ENCODE results near the gene SAPCD1. TPM values are rescaled to one million over a fixed set of nuclear protein-coding genes. Genes with fewer than 3 reads are reported as not detected.

SAPCD1 gene
- total RNA-seq, 1 donor from 2014 or later: 16.7 TPM

DNA sequence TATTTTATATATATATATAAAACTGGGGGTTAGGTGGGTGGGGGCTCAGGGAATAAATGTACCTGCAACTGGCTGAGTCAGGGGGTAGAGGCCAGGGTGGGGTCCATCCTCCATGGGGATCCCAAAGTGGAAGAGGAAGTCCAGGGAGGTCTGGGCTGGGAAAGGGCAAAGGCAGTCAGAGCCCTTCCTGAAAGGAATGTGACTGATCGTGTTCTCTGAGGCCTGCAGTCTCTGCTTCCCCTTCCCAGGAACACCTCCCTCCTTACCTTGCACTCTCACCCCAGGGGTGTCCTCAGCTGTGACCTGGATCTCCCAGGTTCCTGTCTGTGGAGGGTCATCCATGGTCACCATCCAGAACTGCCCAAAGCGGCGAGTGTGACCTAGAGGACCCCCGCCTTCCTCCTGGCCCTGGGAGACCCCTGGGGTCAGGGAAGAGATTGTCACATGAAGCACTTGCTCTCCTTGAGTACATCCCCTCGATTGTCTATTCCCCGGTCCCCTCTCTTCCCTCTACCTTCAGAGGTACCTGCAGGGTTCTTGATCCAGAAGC is 4.7 kb downstream of the SAPCD1 start:
- H3K4me1 Mint-ChIP-seq (ENCODE audit: low read depth): peaks cover 27% of the 10 kb centered on the region
- intact Hi-C loops (cut with micrococcal nuclease): no loop called here
- peaks cover 20% of the 10 kb centered on the region for H3K36me3 Mint-ChIP-seq (ENCODE audit: low read depth)
- H3K4me3 Mint-ChIP-seq: no peak overlapping the region
- no peak overlapping the region for H3K27ac Mint-ChIP-seq
- DNase-seq (ENCODE audit: low spot score): no peak
- H3K9me3 Mint-ChIP-seq: no peaks in the 10 kb centered on the region
- H3K27me3 Mint-ChIP-seq (ENCODE audit: insufficient read depth): no peaks in the 10 kb centered on the region

GRCh38 chr6:31768363-31769257 is 6.2 kb downstream of the SAPCD1 start:
- Mint-ChIP-seq H3K9me3 (no peaks in the 10 kb centered on the region), H3K4me1 (ENCODE audit: low read depth) (peaks cover 27% of the 10 kb centered on the region), H3K36me3 (ENCODE audit: low read depth) (peaks cover 15% of the 10 kb centered on the region), H3K27ac (no peak overlapping the region), H3K27me3 (ENCODE audit: insufficient read depth) (no peaks in the 10 kb centered on the region), H3K4me3 (no peak overlapping the region)
- DNase-seq (ENCODE audit: low spot score): no peak
- intact Hi-C loops (cut with micrococcal nuclease): loop anchor here (1.0 kb wide), 2 partner anchors 39 to 88 kb away; partner anchors contain the start of gene DDAH2

DNA sequence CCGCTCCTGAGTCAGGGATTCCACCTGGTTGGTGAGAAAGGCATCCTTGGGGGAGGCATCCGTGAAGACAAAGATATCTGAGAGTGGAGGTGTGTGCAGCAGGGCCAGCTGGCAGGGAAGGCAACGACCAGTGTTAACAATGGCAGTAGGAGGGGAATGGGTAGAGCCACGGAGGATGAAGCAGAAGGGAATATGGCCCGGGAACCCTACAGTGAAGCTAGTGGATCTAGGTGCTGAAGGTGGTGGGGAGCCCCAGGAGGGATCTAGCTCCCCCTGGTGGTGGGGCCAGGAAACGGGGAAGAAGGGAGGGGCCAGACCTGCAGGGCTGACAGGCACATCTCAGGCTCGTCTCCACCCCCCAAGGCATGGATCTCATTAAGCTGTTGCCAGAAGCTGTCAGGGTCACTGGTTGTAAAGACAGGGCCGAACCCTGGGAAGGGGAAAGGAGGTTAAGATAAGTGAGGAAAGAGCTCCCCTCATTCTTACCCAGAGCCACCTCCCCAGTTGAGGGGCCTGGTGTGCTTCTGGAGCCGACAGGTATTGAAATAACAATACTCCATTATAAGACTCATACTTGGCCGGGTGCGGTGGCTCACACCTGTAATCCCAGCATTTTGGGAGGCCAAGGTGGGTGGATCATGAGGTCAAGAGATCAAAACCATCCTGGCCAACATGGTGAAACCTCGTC is 7.4 kb downstream of the SAPCD1 start:
- Mint-ChIP-seq H3K36me3 (ENCODE audit: low read depth) (peaks cover 13% of the 10 kb centered on the region), H3K27me3 (ENCODE audit: insufficient read depth) (no peaks in the 10 kb centered on the region), H3K4me1 (ENCODE audit: low read depth) (peaks cover 27% of the 10 kb centered on the region), H3K27ac (peak overlapping the region; percentile 3), H3K4me3 (no peak overlapping the region), H3K9me3 (no peaks in the 10 kb centered on the region)
- intact Hi-C loops (cut with micrococcal nuclease): loop anchor here (1.0 kb wide), 2 partner anchors 41 to 90 kb away; partner anchors contain the start of gene DDAH2
- DNase-seq (ENCODE audit: low spot score): peak; percentile 79

- intact Hi-C loops (cut with micrococcal nuclease): no loop called here
- no peaks in the 10 kb centered on the region for H3K9me3 Mint-ChIP-seq
- H3K36me3 Mint-ChIP-seq (ENCODE audit: low read depth): peaks cover 16% of the 10 kb centered on the region
- H3K4me3 Mint-ChIP-seq: no peak overlapping the region
- DNase-seq (ENCODE audit: low spot score): no peak
- H3K4me1 Mint-ChIP-seq (ENCODE audit: low read depth): peaks cover 35% of the 10 kb centered on the region
- H3K27ac Mint-ChIP-seq: peak overlapping the region; percentile 76
- no peaks in the 10 kb centered on the region for H3K27me3 Mint-ChIP-seq (ENCODE audit: insufficient read depth)
These were observed 8.4 kb downstream of the SAPCD1 start for GRCh38 chr6:31770860-31771259.

DNA sequence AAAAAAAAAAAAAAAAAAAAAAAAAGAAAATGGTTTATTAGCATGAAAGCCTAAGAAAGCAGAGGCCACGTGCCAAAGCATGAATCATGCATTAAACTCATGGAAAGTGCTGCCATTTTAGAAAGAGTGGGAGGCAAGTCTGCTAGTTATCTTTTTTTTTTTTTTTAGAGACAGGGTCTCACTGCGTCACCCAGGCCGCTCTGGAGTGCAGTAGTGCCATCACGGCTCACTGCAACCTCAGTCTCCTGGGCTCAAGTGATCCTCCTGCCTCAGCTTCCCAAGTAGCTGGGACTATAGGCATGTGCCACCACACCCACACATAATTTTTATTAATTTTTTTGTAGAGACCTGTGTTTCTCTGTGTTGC is 9.5 kb downstream of the SAPCD1 start:
- Mint-ChIP-seq H3K4me3 (no peak overlapping the region), H3K36me3 (ENCODE audit: low read depth) (peaks cover 16% of the 10 kb centered on the region), H3K27me3 (ENCODE audit: insufficient read depth) (no peaks in the 10 kb centered on the region), H3K9me3 (no peaks in the 10 kb centered on the region), H3K4me1 (ENCODE audit: low read depth) (peaks cover 45% of the 10 kb centered on the region), H3K27ac (peak overlapping the region; percentile 52)
- DNase-seq (ENCODE audit: low spot score): no peak
- intact Hi-C loops (cut with micrococcal nuclease): no loop called here

DNA sequence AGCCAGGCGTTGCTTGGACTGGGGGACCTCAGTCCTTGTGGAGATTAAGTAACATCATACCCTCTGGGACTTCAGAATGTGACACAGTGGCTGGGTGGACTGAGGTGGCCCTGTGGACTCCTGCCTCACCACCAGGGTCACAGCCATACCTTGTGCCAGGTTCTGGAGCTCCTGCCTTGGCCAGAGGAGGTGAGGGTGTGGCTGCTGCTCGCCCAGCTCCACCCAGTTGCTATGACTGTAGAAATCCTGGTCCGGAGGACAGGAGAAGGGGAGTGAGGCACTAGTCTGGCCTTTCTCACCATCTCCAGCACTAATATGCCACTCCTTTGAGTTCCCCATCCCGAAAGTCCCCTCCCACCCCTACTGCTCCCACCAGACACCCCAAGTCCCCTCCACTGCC is 12.7 kb downstream of the SAPCD1 start:
- peaks cover 11% of the 10 kb centered on the region for H3K36me3 Mint-ChIP-seq (ENCODE audit: low read depth)
- no peaks in the 10 kb centered on the region for H3K27me3 Mint-ChIP-seq (ENCODE audit: insufficient read depth)
- H3K4me3 Mint-ChIP-seq: no peak overlapping the region
- H3K27ac Mint-ChIP-seq: peak overlapping the region; percentile 74
- H3K4me1 Mint-ChIP-seq (ENCODE audit: low read depth): peaks cover 31% of the 10 kb centered on the region
- no peak for DNase-seq (ENCODE audit: low spot score)
- no peaks in the 10 kb centered on the region for H3K9me3 Mint-ChIP-seq
- intact Hi-C loops (cut with micrococcal nuclease): no loop called here

GRCh38 chr6:31775633-31776484 is 13.4 kb downstream of the SAPCD1 start:
- Mint-ChIP-seq H3K27me3 (ENCODE audit: insufficient read depth) (no peaks in the 10 kb centered on the region), H3K9me3 (no peaks in the 10 kb centered on the region), H3K4me1 (ENCODE audit: low read depth) (peaks cover 31% of the 10 kb centered on the region), H3K4me3 (no peak overlapping the region), H3K27ac (peak overlapping the region; percentile 87), H3K36me3 (ENCODE audit: low read depth) (peaks cover 12% of the 10 kb centered on the region)
- DNase-seq (ENCODE audit: low spot score): no peak
- intact Hi-C loops (cut with micrococcal nuclease): loop anchor here (2.0 kb wide), 3 partner anchors 37 to 73 kb away; partner anchors contain the start of gene ABHD16A

- Mint-ChIP-seq H3K27ac (peak overlapping the region; percentile 87), H3K9me3 (no peaks in the 10 kb centered on the region), H3K27me3 (ENCODE audit: insufficient read depth) (no peaks in the 10 kb centered on the region), H3K36me3 (ENCODE audit: low read depth) (peaks cover 12% of the 10 kb centered on the region), H3K4me1 (ENCODE audit: low read depth) (peaks cover 26% of the 10 kb centered on the region), H3K4me3 (no peak overlapping the region)
- DNase-seq (ENCODE audit: low spot score): no peak
- intact Hi-C loops (cut with micrococcal nuclease): loop anchor here (2.0 kb wide), 3 partner anchors 36 to 74 kb away; partner anchors contain the start of gene ABHD16A
These were observed 14.1 kb downstream of the SAPCD1 start for GRCh38 chr6:31776485-31776988.

DNA sequence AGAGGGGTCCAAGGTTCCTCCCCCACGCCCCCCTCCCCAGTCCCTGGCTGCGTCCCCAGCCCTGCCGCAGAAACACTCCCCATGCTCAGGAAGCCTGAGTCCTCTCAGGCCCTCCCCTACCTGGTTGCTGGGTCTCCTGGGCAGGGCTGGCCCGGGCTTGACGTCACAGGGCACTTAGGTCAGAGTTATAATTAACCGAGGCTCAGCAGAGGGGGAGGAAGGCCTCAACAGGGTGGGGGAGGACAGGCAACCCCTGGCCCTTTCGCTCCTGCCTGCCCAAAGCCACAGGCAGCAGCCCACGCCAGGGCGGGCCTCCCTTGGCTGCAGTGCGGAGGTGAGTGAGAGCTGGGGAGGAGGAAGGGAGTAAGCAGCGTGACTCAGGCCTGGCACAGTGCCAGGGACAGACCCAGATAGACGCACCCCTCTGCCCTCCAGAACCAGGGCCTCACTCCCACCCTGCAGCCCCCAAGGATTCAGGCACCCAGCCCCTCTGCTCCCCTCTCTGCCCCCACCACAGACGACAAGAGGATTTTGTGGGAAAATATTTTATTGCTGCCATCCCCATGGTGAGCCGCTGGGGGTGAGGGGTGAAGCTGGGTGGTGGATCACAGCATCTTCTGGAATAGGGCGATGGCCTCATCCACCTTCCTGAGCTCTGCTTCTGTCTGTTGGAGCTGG is 14.7 kb downstream of the SAPCD1 start, which contains the start of gene VWA7:
Gene VWA7 (minus strand): TSS at position 340 of the 678 bp plus-strand sequence. CDS start 549 bp downstream, outside the sequence.
- Mint-ChIP-seq H3K4me3 (no peak within 1 kb of the TSS), H3K27ac (peak within 1 kb of the TSS; percentile 87), H3K36me3 (ENCODE audit: low read depth) (peaks cover 11% of the 10 kb centered on the region), H3K4me1 (ENCODE audit: low read depth) (peaks cover 25% of the 10 kb centered on the region), H3K9me3 (no peaks in the 10 kb centered on the region), H3K27me3 (ENCODE audit: insufficient read depth) (no peaks in the 10 kb centered on the region)
- peak; percentile 68 for DNase-seq (ENCODE audit: low spot score)
- intact Hi-C loops (cut with micrococcal nuclease): loop anchor here (1.0 to 2.0 kb wide), 5 partner anchors 18 to 74 kb away; partner anchors contain the start of genes ABHD16A and VARS1

DNA sequence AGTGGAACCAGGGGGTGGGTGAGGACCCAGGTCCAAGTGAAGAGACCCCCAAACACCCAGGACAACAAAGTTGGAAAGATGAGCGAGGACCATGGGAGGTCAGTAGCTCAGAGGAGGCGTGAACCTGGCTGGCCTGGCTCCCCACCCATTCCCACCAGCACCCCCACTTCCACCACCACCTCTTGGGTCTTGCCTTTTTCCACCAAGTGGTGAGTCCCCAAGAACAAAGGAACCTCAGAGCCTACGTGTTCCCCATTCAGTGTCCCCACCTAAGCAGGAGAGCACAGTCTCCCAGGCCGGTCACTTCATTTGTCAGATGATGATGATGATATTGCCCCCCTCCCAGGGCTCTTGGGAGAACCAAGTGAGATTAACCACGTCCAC is 15.2 kb downstream of the SAPCD1 start:
- peaks cover 25% of the 10 kb centered on the region for H3K4me1 Mint-ChIP-seq (ENCODE audit: low read depth)
- H3K36me3 Mint-ChIP-seq (ENCODE audit: low read depth): peaks cover 15% of the 10 kb centered on the region
- intact Hi-C loops (cut with micrococcal nuclease): loop anchor here (1.0 to 2.0 kb wide), 5 partner anchors 18 to 75 kb away; partner anchors contain the start of genes ABHD16A and VARS1
- no peak for DNase-seq (ENCODE audit: low spot score)
- H3K27ac Mint-ChIP-seq: peak overlapping the region; percentile 81
- no peaks in the 10 kb centered on the region for H3K9me3 Mint-ChIP-seq
- H3K27me3 Mint-ChIP-seq (ENCODE audit: insufficient read depth): no peaks in the 10 kb centered on the region
- H3K4me3 Mint-ChIP-seq: no peak overlapping the region

DNA sequence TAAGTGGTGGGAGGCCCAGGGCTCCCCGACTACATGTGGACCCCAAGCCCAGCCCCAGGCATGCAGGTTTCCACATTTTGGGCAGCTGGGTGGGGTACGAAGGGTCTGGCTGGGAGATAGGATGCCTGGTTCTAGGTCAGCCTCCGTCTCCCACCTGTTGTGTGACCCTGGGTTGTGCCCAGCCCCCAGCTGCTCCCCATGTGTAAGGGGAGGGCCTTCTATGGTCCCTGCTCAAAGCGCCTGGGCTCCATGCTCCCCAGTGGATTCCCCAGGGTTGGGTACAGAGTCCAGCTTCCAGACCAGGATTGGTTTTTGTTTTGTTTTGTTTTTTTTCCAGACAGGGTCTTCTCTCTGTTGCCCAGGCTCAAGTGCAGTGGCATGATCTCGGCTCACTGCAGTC is 15.7 kb downstream of the SAPCD1 start:
- intact Hi-C loops (cut with micrococcal nuclease): no loop called here
- Mint-ChIP-seq H3K9me3 (no peaks in the 10 kb centered on the region), H3K4me1 (ENCODE audit: low read depth) (peaks cover 25% of the 10 kb centered on the region), H3K27ac (no peak overlapping the region), H3K27me3 (ENCODE audit: insufficient read depth) (no peaks in the 10 kb centered on the region), H3K36me3 (ENCODE audit: low read depth) (peaks cover 18% of the 10 kb centered on the region), H3K4me3 (no peak overlapping the region)
- no peak for DNase-seq (ENCODE audit: low spot score)
